Ishikawa (cell line): ENCODE results near the gene KRTAP3-3.
"Not testable (repeated sequence)": the region's sequence is repeated elsewhere in the genome, so short reads cannot be mapped to it uniquely, and the experiment has no call there.

Source experiments
- CEBPB ChIP-seq: IDR thresholded peaks from 2 replicates; pipeline ENCODE4 v1.6.1; 2012
- EGR1 ChIP-seq: IDR thresholded peaks from 2 replicates; pipeline ENCODE4 v1.6.1; 2012
- EP300 ChIP-seq: IDR thresholded peaks from 2 replicates; pipeline ENCODE4 v1.6.1; 2012; ENCODE audit warnings: borderline replicate concordance
- FOXM1 ChIP-seq: IDR thresholded peaks from 2 replicates; pipeline ENCODE4 v1.6.1; 2012; ENCODE audit warnings: low read depth, borderline replicate concordance
- MAX ChIP-seq: IDR thresholded peaks from 2 replicates; pipeline ENCODE4 v1.6.1; 2012
- NFIC ChIP-seq: IDR thresholded peaks from 2 replicates; pipeline ENCODE4 v1.6.1; 2012
- RAD21 ChIP-seq: IDR thresholded peaks from 2 replicates; pipeline ENCODE4 v1.6.1; 2012; ENCODE audit warnings: low read depth
- REST ChIP-seq: IDR thresholded peaks from 2 replicates; pipeline ENCODE4 v1.6.1; 2012; ENCODE audit warnings: low read depth, mild to moderate bottlenecking
- TAF1 ChIP-seq: IDR thresholded peaks from 2 replicates; pipeline ENCODE4 v1.6.1; 2012; ENCODE audit warnings: low read depth, mild to moderate bottlenecking
- TCF12 ChIP-seq: IDR thresholded peaks from 2 replicates; pipeline ENCODE4 v1.6.1; 2012; ENCODE audit warnings: low read depth
- TEAD4 ChIP-seq: IDR thresholded peaks from 2 replicates; pipeline ENCODE4 v1.6.1; 2012
- USF1 ChIP-seq: IDR thresholded peaks from 2 replicates; pipeline ENCODE4 v1.6.1; 2012
- ZBTB7A ChIP-seq: IDR thresholded peaks from 2 replicates; pipeline ENCODE4 v1.6.1; 2012; ENCODE audit warnings: low read depth

Gene KRTAP3-3

GRCh38 chr17:41008811-41009210 lies 14.8 kb upstream of the KRTAP3-3 start, which contains the start of gene KRTAP3-1:
KRTAP3-1 (minus strand) TSS chr17:41009128; CDS start chr17:41009074, 54 bp downstream.
- TF ChIP-seq MAX = no peak
- no peak for TF ChIP-seq ZBTB7A
- TF ChIP-seq REST = no peak

- TF ChIP-seq USF1 = no peak
- TF ChIP-seq TEAD4 = no peak
- no peak for TF ChIP-seq MAX
These were observed 10.4 kb upstream of the KRTAP3-3 start for GRCh38 chr17:41004397-41004796.

- no peak for TF ChIP-seq EGR1
- TF ChIP-seq TEAD4 = no peak
These were observed 10.0 kb upstream of the KRTAP3-3 start for GRCh38 chr17:41003926-41004325.

- TF ChIP-seq EGR1 = no peak
- no peak for TF ChIP-seq RAD21
- TF ChIP-seq NFIC = no peak
- no peak for TF ChIP-seq TAF1
- no peak for TF ChIP-seq MAX
- no peak for TF ChIP-seq EP300
- TF ChIP-seq USF1 = no peak
- TF ChIP-seq ZBTB7A = no peak
- no peak for TF ChIP-seq CEBPB
- no peak for TF ChIP-seq REST
- TF ChIP-seq TEAD4 = no peak
These were observed 8.8 kb upstream of the KRTAP3-3 start for GRCh38 chr17:41002814-41003213.

GRCh38 chr17:41001795-41002194 lies 7.8 kb upstream of the KRTAP3-3 start:
- TF ChIP-seq MAX (no peak), EP300 (no peak), RAD21 (no peak), TAF1 (no peak), REST (no peak), NFIC (no peak)

- not testable (repeated sequence) for TF ChIP-seq FOXM1, TCF12, TAF1
These were observed 5.6 kb upstream of the KRTAP3-3 start, which contains the start of gene KRTAP3-2 for GRCh38 chr17:40999563-40999962. KRTAP3-2 (minus strand) TSS chr17:40999906; CDS start chr17:40999853, 53 bp downstream.
